GM21619 (cell line): Measurements from ENCODE around the gene STK17A.
"Not testable (repeated sequence)": the region's sequence is repeated elsewhere in the genome, so short reads cannot be mapped to it uniquely, and the experiment has no call there.

Source experiments
- ATAC-seq: cut with Tn5 transposase; IDR thresholded peaks from one replicate; pipeline ENCODE4 v1.9.1; 2021; ENCODE audit not compliant: unreplicated experiment

Gene STK17A

DNA sequence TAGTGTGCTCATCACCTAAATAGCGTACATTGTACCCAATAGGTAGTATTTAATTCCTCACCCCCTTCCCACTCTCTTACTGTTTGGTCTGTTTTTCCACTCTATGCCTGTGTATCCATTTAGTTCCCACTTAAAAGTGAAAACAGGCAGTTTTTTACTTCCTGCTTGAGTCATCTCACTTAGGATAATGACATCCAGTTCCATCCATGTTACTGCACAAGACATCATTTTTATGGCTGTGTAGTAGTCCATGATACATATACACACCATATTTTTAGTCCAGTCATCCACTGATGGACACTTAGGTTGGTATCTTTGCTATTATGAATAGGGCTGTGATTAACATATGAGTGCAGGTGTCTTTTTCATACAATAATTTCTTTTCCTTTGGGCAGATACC, 10.1 kb downstream of the STK17A start:
- no peak for ATAC-seq

DNA sequence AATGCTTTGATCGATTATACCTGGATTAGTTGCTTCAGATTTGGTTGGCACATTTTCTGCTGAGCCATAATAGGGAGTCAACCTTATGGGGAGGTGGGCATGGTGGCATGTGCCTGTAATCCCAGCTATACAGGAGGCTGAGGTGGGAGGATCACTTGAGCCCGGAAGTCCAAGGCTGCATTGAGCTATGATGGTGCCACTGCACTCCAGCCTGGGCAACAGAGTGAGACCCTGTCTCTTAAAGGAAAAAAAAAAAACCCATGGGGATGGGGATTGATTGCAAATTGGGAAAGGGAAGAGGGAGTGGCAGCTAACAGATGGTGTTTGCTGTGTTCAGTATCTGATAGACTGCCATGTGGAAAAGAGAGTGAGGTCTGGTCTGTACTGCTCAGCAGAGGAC, 11.1 kb downstream of the STK17A start:
- no peak for ATAC-seq

DNA sequence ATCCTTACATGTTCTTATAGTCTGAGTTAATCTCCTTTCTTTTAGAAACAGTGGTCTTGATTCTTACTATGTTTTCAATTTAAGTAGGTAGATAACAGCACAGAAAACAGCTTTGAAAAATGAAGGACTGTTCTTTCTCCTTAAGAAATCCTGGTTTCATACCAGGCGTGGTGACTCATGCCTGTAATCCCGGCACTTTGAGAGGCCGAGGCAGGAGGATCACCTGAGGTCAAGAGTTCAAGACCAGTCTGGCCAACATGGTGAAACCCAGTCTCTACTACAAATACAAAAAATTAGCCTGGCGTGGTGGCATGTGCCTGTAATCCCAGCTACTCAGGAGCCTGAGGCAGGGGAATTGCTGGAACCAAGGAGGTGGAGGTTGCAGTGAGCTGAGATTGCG, 13.5 kb downstream of the STK17A start:
- ATAC-seq, result not testable (repeated sequence)

GRCh38 chr7:43600056-43600455, 17.1 kb downstream of the STK17A start:
- no peak for ATAC-seq

GRCh38 chr7:43602256-43602655, 19.3 kb downstream of the STK17A start:
- no peak for ATAC-seq

GRCh38 chr7:43604251-43604650, 21.3 kb downstream of the STK17A start:
- no peak for ATAC-seq

GRCh38 chr7:43609097-43609496, 26.2 kb downstream of the STK17A start:
- no peak for ATAC-seq

- ATAC-seq, result no peak
Measured at GRCh38 chr7:43612128-43612527, 29.2 kb downstream of the STK17A start.

DNA sequence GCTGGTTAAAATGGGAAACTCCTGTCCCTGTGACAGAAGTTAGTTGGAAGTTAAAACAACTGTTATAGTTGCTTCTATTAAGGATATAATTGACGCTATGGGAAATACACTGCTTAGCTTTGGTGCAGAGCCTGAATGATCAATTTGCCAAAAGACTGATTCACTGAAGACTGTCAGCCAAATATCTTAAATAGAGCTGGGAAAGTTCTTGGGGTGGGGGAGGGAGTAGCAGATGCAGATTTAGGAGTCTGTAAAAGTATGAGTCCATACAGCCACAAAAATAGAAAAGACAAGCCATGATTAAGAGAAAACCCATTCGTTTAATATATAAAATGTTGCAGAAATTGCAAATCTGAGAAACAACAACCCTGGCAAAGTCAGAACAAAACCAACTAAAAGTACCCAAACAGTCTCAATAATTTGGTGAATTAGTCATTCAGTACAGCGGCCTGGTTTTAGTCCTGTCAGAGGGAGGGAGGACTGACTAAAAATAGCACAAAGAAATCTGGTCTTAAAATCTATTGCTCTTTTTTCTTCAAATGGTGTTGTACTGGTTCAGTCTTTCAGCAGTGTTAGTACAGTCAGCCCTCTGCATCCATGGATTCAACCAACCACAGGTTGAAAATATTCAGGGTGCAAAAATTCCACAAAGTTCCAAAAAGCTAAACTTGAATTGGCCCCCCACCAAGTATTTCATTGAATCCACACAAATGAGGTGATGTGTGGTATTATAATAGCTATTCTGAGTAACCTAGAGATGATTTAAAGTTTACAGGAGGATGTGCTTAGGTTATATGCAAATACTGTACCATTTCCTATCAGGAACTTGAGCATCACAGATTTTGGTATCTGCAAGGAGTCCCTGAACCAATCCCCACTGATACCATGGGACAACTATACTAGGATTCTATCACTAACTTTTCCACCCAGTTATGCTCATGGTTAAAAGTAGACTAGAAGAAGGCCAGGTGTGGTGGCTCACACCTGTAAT, 30.0 kb downstream of the STK17A start:
- peak; percentile 76 for ATAC-seq

GRCh38 chr7:43615558-43616145, 32.7 kb downstream of the STK17A start:
- no peak for ATAC-seq

DNA sequence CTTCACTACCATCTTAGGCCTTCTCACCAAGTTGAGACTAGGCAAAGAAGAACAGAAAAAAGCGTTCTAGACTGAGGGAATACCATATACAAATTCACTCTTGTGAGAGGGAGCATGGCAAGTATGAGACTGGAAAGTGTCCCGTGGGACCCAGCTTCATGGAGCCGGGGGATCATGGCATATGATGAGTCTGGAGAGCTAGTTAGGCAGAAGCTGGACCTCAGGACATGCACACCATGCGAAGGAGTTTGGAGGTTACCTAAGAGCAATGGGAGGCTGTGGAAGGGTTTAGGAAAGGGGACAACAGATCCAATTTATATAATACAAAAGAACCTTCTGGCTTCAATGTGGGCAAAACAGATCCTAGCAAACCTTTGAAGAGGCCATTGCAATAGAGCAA, 34.1 kb downstream of the STK17A start:
- no peak for ATAC-seq

- ATAC-seq, result no peak
Measured at GRCh38 chr7:43618073-43618472, 35.2 kb downstream of the STK17A start.

DNA sequence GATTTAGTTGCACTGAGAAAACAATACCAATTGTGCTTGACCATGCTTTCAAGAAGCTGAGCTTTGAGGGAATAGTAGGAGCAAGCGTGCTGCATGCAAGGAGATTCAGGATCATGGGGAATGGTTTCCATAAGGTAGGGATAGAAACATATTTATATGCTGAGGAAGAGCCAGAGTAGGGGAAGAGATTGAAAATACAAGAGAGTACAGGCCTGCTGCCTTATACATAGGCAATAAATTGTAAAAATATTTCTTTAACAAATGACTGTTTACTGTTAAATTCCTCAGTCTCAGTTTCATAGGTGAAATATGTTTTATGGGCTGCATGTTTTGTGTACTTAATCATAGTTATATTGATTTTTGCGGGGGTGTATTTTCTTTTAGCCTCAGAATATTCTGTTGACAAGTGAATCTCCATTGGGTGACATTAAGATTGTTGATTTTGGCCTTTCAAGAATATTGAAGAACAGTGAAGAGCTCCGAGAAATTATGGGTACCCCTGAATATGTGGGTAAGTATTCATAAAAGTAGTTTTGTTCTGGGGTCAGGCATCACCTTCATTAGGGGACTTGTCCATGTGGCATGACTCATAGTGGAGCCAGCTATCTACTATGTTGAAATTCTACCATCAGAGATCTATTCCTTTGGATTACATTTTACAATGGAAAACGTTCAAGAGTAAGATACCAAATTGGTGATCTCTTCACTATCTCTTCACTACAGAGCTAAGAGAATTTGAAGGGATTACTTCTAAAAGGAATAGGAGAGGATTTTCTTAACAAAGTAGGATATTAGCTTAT, 36.5 kb downstream of the STK17A start:
- no peak for ATAC-seq

GRCh38 chr7:43621729-43622448, 39.0 kb downstream of the STK17A start:
- ATAC-seq, result no peak

GRCh38 chr7:43624156-43624555, 41.2 kb downstream of the STK17A start:
- ATAC-seq, result no peak

DNA sequence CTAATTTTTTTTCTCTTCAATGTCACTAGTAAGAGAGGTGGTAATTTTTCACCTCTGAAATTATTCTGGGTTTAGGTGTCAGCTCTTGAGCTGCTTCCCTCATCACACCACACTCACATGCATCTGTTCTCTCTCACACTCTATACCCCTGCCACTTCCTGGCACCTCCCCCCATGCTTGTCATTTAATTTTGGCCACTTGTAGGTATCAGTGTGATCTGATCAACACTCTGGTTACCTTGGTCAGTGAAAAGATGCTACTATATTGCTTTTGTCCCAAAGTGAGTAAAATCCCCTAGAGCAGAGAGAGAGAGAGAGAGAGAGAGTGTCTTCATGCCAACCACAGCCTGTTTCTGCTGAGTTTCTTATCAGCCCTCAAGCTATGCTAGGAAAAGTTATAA, 42.5 kb downstream of the STK17A start:
- ATAC-seq, result peak; percentile 62

GRCh38 chr7:43625980-43626379, 43.1 kb downstream of the STK17A start:
- ATAC-seq, result no peak

DNA sequence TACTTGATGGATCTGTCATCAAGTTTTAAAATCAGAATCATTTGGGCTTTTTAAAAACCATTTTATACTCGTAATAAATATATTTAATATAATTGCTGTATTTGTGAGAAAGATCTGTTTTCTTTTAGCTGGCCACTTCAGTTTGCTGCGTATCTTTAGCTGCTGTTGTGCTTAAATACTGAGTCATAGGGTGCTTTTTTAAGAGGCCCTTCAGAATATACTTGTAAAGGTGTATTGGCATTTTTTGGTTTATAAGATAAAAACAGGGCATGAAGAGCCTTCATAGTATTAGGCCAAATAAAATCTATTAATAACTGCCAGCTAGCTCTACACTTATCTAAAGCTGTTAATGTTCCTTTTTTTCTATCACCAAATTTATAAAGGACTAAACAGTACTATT, 43.8 kb downstream of the STK17A start:
- ATAC-seq, result no peak

DNA sequence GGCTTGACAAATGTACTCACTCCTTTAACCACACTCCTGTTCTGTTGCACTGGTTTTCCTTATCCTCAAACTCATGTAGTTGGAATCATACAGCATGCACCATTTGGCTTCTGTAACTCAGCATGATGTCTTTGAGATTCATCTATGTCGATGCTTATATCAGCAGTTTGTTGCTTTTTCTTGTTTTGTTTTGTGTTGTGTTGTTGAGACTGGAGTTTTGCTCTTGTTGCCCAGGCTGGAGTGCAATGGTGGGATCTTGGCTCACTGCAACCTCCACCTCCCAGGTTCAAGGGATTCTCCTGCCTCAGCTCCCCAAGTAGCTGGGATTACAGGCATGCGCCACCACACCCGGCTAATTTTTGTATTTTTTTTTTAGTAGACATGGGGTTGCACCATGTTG, 44.9 kb downstream of the STK17A start:
- not testable (repeated sequence) for ATAC-seq

DNA sequence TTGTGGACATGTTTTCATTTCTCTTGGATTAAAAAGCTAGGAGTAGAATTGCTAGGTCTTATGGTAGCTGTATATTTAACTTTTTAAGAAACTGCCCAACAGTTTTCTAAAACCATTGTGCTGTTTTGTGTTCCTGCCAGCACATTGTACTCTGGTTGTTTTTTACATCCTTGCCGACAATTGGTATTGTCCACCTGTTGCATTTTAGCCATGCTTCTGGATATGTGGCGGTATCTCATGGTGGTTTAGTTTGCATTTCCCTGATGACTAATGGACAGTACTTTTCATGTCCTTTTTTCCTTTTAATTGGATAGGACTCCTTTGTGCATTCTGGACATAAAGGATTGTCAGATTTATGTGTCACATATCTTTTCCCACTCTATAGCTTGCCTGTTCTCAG, 45.5 kb downstream of the STK17A start:
- no peak for ATAC-seq

DNA sequence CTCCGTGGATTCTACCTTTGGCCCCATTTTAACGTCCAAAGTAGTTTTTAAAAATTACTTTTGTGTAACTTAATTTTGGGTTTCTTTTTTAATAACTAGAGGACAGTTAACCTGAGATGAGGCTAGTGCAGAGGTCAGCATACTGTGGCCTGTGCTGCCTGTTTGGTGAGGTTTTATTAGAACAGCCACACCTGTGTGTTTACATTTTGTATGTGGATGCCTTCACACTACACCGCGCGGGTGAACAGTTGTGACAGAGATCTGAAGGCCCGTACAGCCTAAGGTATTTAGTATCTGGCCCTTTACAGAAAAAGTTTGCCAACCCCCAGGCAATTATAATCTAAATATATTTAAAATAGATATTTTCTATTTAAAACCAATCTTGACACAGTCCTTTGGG, 46.9 kb downstream of the STK17A start:
- no peak for ATAC-seq
